ENCODE results near the gene ANXA8. TPM values are rescaled to one million over a fixed set of nuclear protein-coding genes. Genes with fewer than 3 reads are reported as not detected.

The ANXA8 gene
- total RNA-seq, 2 donors from 2014 or later: 4.1 to 7.0 TPM

DNA sequence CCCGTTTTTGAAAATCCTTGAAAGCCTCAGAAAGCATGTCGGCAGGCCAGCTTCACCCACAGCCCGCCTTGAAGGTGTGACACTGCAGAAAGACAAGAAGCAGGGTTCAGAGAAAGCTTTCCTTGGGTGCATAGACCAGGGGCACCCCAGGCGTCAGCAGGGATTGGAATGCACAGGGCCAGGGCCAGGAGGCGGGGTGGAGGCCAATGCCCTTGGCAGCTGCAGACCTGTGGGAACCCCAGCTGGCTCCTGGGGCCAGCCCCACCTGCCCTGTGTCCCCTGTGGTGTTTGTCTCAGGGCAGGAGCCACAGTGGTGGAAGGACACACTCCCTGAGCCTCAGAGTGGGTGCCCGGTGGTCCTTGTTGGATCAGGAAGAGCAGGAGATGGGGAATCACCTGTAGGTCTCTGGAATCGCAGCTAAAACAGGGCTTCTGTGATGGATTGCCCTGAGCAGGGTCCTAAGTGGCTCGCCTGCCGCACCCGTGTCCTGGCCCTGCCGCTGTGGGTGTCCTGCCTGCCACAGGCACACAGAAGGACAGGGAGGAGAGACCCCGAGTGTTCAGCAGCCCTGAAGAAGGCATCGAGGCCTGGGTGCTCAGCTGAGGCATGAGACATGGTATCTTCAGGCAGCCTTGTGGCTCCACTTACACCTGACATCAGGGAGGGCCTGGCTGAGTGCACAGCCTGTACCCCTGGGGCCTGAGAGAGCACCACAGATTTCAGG, 32.5 kb downstream of the ANXA8 start:
- no peak for DNase-seq
- intact Hi-C loops (cut with DNase I): no loop called here
- no peak for ATAC-seq

DNA sequence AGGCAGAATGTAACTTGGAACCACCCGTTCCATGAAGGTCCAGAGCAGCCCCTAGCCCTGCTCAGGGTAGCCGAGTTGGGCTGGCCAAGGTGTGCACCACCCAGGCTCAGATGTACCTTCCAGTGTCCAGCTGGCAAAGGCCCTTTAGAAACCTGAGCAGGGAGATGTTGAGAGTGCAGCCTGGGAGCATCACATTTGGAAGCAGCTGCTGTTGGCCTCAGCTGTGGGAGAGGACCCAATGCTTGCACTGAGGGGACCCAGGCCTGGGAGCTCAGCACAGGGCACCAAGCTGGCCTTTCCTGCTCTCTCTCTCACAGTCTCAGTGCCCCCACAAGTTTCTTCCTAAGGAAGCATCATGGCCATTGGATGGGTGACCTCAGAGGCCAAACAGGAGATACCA, 33.5 kb downstream of the ANXA8 start:
- no peak for ATAC-seq
- intact Hi-C loops (cut with DNase I): no loop called here

DNA sequence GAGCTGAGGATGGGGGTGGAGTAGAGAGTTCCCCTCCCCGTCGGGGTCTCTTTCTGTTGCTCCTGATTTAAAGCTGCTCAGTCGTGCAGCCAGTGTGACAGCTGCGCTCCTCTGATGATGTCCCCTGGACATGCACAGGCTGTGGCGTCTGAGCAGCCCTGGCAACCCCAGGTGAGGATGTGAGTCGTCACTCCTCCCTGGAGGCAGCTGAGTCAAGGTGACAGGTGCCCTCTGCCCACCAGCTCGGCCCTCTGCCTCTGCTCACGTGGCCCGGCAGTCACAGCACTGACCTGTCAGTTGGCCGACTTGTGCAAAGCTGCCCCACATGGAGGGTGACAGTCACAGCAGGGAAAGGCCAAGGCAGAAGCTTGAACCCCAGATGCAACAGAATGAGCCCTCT, 33.9 kb downstream of the ANXA8 start:
- ATAC-seq: no peak
- no peak for DNase-seq
- intact Hi-C loops (cut with DNase I): no loop called here

More for the DNA sequence above, 33.5 kb downstream of the ANXA8 start:
- DNase-seq: no peak

DNA sequence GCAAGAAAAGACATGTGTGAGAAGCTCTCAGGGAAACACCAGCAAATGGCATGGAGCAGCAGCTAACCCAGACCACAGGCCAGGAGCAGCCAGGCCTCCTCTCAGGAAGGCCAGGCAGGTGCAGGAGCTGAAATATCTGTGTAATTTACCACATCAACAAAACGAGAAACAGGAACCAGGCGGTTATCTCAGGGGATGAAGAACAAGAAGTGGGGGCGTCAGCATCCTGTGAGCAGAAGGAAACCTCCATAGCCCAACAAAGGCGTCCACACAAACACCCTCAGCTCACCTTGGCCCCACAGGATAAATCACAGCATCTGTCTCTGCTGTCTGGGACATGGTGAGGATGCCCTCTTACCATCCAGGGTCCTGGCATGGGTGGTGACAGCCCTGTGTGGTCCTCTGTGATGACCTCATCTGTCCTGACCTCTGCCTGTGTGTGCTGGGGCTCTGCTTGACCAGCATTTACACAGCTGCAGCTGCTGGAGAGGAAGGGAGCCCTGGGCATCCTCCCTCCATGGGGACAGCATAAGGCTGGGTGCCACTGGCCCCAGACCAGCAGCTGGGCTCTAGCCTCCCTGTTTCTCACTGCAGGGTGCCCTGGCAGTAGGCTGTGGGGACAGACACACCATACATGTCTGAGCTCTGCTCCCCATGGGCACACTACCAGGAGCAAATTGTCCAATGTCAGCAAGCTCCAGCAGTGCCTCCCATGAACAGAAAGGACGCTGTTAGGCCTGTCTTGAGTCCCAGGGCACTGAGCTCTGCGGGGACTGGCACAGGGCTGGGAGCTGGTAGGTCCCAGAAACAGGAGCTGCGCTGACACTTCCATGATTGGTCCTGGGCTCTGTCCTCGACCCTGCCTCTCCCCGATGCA, 34.6 kb downstream of the ANXA8 start:
- no peak for ATAC-seq
- DNase-seq: no peak
- intact Hi-C loops (cut with DNase I): no loop called here

DNA sequence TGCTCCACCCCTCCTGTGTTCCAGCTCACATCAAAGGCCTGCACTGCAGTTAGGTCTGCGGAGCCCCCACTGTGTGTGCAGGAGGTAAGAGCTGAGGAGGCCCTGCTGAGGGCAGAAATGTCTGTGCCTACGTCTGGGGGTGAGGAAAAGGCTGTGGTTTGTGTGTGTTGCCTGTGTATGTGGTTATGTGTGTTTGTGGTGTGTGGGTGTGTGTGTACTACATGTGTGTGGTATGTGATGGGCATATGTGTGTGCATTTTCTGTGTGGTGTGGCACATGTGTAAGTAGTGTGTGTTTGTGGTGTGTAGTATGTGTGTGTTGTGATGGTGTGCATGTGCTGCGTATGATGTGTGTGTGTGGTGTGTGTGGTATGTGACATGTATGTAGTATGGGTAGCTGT, 36.2 kb downstream of the ANXA8 start:
- no peak for DNase-seq
- ATAC-seq: no peak
- intact Hi-C loops (cut with DNase I): no loop called here

DNA sequence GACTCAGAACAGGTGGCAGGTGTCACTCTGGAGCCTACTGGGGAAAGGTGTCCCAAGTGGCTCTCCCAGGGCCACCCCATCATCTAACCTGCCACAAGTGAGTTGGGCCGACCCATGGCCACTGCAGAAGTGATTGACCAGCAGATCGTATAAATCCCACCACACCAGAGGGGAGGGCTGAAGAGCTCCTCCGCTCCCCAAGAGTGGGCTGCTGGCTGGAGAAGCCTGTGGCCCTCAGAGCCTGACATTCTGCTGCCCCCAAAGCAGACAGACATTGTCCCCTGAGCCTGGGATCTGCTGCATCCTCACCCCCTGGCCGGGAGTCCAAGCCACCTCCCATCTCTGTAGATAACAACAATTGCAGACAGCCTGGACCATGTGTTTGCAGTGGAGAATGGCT, 36.7 kb downstream of the ANXA8 start:
- ATAC-seq (no peak), DNase-seq (no peak)
- intact Hi-C loops (cut with DNase I): no loop called here

DNA sequence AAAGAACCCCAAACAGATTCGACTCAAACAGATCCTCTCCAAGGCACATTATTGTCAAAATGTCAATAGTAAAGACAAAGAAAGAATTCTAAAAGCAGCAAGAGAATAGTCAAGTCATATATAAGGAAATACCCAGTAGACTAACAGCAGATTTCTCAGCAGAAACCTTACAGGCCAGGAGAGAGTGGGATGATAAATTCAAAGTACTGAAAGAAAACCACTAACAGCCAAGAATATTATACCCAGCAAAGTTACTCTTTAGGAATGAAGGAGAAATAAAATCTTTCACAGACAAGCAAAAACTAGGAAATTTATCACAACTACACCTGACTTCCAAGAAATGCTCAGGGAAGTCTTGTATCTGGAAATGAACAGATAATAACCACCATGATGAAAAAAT, 38.2 kb downstream of the ANXA8 start:
- intact Hi-C loops (cut with DNase I): no loop called here
- DNase-seq (no peak), ATAC-seq (no peak)

DNA sequence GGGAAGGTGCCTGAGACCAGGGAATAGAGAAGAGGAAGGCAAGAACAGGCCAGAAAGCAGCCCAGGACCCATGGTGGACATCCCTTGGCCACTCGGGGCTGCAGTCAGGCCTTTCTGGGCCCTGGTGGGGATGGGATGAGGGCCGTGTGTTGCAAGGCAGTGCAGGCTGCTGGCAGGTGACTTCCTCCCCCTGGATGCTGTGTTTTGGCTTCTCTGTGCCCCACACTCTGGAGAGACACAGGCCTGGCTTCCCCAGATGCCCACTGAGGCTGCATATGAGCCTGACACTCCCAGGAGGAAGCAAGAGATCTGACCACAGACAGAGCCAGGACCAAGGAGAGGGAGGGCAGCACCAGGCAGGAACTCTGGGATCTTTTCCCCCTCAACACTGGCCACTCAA, 39.9 kb downstream of the ANXA8 start:
- DNase-seq (no peak), ATAC-seq (no peak)

DNA sequence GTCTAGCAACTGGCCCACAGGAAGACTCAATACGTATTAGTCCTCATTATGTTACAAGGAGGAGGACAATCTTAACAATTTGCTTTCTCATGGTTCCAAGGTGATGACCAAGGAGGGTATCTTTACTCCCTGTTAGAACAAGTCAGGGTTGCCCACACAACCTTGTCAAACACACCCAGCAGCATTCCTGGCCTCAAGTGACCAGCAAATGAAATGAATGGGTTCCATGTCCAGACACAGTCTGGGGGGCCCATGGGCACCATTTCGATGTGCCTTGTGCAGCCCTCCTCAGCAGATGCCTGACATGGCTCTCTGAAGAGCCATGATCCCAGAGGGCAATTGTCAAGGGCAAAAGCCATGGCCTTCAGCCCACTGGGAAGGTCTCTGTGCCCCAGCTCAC, 40.8 kb downstream of the ANXA8 start:
- intact Hi-C loops (cut with DNase I): no loop called here
- ATAC-seq: no peak
- DNase-seq: no peak

More for the DNA sequence above, 39.9 kb downstream of the ANXA8 start:
- intact Hi-C loops (cut with DNase I): no loop called here

DNA sequence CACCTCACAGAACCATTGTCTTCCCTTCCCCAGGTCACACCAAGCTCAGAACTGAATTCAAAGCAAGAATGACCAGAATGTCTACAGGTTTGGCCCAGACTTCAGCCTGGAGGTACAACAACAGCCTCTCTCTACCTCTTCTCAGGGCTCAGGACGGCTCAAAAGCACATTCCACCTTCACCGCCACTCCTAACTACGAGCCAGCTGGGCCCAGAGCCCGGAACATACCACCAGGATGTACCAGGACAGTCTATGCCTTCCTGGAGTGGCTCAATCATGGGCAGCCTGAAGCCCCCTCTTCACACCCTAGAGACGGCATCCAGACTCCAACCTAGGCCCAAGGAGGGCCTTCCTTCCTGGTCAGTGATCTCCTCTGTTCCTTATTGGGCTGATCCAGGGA, 41.6 kb downstream of the ANXA8 start:
- ATAC-seq: no peak
- intact Hi-C loops (cut with DNase I): no loop called here
- DNase-seq: no peak

DNA sequence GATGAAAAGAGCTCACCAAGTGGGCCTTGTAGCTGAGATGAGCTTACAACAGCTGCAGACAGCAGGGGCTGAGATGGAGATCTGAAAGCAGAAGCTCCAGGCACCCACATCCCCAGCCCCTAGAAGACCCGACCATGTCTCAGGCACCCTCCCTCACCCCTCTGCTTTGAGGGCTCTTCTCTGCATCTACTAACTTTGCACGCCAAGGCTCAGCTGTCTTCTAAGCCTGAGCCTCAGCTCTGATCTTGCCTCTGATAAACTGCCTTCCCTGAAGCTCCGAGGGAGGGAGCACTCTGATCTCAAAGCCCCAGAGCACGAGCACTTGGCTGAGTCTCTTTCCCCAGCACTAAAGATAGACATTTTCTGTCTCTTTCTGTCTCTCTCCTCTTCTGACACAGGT, 42.0 kb downstream of the ANXA8 start:
- no peak for DNase-seq
- intact Hi-C loops (cut with DNase I): no loop called here

DNA sequence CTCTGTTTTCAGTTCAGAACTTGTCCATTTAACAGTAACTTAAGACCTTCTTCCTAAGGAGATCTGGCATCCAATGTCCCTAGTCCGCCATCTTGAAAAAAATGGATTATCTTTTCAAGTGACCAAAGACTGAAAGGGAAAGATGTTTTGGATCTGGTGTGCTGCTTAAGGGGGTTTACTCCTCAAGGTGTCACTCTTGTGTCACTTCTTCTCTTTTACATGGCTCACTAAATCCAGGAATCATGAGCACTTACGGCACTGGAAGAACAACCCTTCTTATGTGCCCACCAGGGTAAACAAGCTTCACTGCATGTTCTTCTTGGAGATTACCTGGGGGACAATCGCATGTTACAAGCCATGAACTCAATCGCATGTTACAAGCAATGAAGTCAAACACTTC, 43.7 kb downstream of the ANXA8 start:
- DNase-seq (no peak), ATAC-seq (no peak)
- intact Hi-C loops (cut with DNase I): no loop called here

More for the DNA sequence above, 42.0 kb downstream of the ANXA8 start:
- no peak for ATAC-seq

DNA sequence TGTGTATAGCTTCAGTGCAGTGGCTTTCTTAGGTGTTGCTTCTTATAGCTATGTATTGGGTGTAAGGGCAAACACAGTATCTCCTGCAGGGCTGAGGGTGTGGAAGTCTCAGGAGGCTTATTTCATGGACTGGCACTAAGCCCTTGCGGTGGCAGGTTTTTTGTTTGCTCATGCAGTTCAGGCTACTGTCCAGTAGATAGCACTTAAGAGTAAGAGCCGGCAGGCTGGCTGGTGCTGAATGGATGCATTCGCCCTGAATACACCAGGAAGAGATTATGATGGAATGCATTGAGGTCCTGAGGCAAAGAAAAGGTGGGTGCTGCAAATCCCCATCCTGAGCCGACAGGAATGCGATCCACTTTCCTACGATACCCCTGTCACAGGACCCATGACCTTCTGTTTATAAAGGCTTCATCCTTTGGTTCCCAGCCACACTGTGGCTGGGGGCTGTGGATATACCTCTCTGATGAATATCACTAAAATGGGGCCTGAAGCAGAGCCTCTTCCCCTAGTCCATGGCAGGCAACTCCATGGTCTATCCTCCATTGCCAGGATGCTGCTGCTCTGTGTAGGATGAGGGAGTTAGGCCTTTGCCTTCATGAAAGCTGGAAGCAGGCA, 44.9 kb downstream of the ANXA8 start:
- intact Hi-C loops (cut with DNase I): no loop called here
- DNase-seq: no peak
- ATAC-seq: peak; percentile 68 to 88

DNA sequence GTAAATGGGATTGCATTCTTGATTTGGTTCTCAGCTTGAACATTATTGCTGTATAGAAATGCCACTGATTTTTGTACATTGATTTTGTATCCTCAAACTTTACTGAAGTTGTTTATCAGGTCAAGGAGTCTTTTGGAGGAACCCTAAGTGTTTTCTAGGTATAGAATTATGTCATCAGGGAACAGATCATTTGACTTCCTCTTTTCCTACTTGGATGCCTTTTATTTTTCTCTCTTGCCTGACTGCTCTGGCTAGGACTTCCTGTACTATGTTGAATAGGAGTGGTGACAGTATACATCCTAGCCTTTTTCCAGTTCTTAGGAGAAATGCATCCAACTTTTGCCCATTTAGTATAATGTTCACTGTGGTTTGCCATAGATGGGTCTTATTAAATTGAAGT, 48.8 kb downstream of the ANXA8 start:
- intact Hi-C loops (cut with DNase I): no loop called here
- ATAC-seq (no peak), DNase-seq (no peak)

DNA sequence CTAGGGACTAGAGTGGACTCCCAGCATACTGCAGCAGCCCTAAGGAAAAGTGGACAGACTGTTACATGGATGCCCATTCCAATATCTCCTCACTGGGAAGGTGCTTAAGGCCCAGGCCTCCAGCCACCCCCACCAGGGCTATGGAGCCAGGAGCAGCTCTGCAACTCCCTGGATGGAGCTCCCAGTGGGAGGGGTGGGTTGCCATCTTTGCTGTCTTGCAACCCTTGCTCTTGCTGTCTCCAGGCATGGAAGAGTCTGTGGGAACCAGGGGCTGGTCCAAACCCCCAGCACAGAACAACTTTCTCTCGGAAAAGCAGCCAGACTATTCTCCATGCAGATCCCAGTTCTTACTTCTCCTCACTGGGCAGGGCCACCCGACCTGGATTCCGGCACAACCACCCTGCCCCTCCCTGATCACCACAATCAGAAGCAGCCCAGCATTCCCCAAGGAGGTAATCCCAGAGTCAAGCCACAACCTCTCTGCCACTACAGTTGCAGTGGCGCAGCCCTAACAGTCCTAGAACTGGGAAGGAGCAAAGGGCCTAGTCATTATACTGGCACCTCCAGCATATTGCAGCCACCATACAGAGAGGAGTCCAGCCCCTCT, 58.0 kb downstream of the ANXA8 start:
- ATAC-seq (no peak), DNase-seq (no peak)
- intact Hi-C loops (cut with DNase I): no loop called here

DNA sequence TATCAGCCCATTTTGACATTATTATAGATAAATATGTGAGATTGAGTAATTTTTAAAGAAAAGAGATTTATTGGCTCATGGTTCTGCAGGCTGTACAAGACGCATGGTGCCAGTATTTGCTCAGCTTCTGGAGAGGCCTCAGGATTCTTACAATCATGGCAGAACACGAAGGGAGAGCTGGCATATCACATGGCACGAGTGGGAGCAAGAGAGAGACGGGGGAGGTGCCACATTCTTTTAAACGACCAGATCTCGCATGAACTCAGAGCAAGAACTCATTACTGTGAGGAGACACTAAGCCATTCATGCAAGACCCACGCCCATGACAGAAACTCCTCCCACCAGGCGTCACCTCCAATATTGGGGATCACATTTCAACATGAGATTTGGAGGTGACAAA, 59.7 kb downstream of the ANXA8 start:
- DNase-seq: no peak
- intact Hi-C loops (cut with DNase I): no loop called here
- ATAC-seq: no peak

DNA sequence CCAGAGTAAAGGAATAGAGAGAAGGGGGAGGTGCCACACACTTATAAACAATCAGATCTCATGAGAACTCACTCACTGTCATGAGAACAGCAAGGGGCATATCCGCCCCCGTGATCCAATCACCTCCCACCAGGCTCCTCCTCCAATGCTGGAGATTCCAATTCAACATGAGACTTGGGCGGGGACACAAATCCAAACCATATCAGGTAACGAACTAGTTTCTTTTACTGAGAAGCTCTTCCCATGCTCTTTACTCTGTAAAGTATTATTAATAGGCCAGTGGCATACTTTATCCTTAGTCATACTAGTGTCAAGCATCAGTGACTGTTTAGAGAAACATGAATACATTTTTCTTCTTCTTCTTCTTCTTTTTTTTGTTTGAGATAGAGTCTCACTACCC, 60.4 kb downstream of the ANXA8 start:
- DNase-seq: no peak
- no peak for ATAC-seq
- intact Hi-C loops (cut with DNase I): no loop called here

DNA sequence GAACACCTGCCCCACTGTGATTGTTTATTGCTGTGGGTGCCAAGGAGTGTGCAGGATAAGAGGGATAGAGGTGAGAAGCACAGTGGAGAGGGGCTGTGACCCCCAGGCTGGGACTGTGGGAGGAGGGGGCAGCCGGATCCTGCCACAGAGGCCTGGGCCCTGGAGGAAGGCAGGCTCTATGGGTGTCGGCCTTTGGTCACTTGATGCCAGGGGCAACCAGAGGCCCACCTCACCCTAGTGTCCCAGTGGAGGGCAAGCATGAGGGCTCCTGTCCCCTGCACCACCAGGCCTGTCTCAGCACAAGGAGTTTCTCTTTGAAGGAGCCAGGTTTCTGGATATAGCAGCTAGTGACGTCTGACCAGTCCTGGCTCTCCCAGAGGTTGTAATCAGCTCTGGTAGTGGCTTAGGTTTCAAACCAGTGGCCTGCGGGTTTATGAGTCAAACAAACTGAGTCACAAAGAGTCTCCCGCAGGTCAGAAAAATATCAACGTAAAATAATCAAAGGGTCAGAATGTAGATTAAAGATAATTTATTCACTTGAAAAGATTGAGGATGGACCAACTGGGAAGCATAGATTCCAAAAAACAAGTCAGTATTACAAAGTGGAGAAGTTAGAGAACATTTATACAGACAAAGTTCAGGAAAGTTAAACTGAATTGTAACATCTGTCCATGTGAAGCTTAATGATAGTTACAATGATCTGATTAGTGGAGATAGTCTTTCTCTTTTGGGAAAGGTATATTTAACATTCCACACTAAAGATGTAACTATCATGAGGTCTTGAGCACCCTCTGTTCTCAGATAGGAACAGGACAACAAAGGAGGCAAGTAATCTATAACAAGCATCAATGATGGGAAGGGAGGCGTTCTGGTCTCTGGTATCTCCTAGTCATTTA, 62.6 kb downstream of the ANXA8 start:
- no peak for DNase-seq
- ATAC-seq: no peak
- intact Hi-C loops (cut with DNase I): no loop called here

Measured in left cardiac atrium (tissue), 4 donors.